Retinal pigment epithelial cell (primary cell): ENCODE measurements around the gene NHS.
A peak's percentile ranks its signal among the peaks of the same experiment; 100 is the strongest.

Source experiments
- DNase-seq: peaks from one replicate; pipeline ENCODE4 v3.0.0-alpha.2; 2010; ENCODE audit warnings: low read depth
- H3K4me3 ChIP-seq: 2 replicates; pipeline ENCODE4 v1.5.1; 2011; ENCODE audit warnings: mild to moderate bottlenecking, low read length, control low read depth, moderate library complexity
- TF ChIP-seq, protein P1 (sequence below): conservative IDR thresholded peaks from 2 replicates; pipeline ENCODE4 v1.5.1; 2011; ENCODE audit warnings: low read depth, low read length, control low read depth, inconsistent platforms

NHS gene

GRCh38 chrX:17374619-17375366 lies at the start of gene NHS:
Gene NHS (plus strand): TSS chrX:17375200. CDS start chrX:17375758, 558 bp downstream.
- TF ChIP-seq, protein P1, sequence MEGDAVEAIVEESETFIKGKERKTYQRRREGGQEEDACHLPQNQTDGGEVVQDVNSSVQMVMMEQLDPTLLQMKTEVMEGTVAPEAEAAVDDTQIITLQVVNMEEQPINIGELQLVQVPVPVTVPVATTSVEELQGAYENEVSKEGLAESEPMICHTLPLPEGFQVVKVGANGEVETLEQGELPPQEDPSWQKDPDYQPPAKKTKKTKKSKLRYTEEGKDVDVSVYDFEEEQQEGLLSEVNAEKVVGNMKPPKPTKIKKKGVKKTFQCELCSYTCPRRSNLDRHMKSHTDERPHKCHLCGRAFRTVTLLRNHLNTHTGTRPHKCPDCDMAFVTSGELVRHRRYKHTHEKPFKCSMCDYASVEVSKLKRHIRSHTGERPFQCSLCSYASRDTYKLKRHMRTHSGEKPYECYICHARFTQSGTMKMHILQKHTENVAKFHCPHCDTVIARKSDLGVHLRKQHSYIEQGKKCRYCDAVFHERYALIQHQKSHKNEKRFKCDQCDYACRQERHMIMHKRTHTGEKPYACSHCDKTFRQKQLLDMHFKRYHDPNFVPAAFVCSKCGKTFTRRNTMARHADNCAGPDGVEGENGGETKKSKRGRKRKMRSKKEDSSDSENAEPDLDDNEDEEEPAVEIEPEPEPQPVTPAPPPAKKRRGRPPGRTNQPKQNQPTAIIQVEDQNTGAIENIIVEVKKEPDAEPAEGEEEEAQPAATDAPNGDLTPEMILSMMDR = peak; percentile 37
- DNase-seq = no peak
- H3K4me3 ChIP-seq = peak within 1 kb of the TSS; percentile 65

DNA sequence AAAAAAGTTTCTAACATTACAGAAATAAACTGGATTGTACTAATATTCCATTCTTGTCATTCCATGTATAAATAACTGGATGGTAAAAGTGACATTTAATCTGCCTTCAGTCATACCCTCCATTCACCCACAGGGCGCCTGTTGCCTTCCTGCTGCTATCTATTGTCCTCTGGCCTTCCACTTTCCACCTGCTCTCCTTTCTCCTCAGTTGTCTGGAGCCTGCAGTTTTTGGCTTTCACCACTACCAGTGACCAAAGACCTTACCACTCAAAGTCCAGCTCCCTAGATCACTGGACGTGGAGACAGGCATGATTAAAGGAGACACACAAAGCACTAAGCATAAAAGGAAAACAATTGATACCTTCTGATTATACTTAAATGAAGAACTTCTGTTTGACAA lies 46.2 kb upstream of the NHS start:
- no peak for DNase-seq
- TF ChIP-seq, protein P1 = no peak
- no peak overlapping the region for H3K4me3 ChIP-seq

GRCh38 chrX:17336377-17336776 lies 38.6 kb upstream of the NHS start:
- H3K4me3 ChIP-seq = no peak overlapping the region
- DNase-seq = no peak
- TF ChIP-seq, protein P1 = no peak

GRCh38 chrX:17355976-17356375 lies 19.0 kb upstream of the NHS start:
- TF ChIP-seq, protein P1 = no peak
- H3K4me3 ChIP-seq = no peak overlapping the region
- DNase-seq = no peak

GRCh38 chrX:17359500-17359899 lies 15.5 kb upstream of the NHS start:
- DNase-seq = no peak
- no peak overlapping the region for H3K4me3 ChIP-seq
- TF ChIP-seq, protein P1 = no peak

- DNase-seq = no peak
- H3K4me3 ChIP-seq = no peak overlapping the region
- TF ChIP-seq, protein P1 = peak; percentile 37
Observed at GRCh38 chrX:17361620-17362019, 13.4 kb upstream of the NHS start.

DNA sequence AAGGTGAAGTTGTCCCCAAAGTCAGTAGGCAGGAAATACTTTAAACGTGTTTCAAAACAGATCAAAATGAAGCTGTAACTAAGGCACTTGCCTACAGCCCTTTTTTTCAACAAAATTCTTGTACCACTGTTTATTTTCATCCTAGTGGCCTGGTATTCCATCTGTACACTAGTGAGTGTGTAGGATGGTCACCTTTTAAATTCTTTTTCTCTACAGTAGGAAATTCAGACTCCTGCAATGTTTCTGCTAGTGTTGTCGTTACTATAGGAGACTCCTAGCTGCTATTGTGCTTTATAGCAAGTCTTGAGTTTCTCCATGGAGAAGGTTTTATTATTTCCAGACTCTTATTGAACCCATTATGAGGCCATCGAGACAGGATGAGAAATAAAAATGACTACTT lies 7.0 kb upstream of the NHS start:
- TF ChIP-seq, protein P1 = no peak
- no peak overlapping the region for H3K4me3 ChIP-seq
- DNase-seq = no peak
